Measurements from ENCODE around the gene LRRC45. TPM values are rescaled to one million over a fixed set of nuclear protein-coding genes. Genes with fewer than 3 reads are reported as not detected.

LRRC45 gene
- polyA plus RNA-seq, 1 donor (not counting 4 experiments of a cell fraction or from before 2014, with no cell fraction given): 2.5 TPM

DNA sequence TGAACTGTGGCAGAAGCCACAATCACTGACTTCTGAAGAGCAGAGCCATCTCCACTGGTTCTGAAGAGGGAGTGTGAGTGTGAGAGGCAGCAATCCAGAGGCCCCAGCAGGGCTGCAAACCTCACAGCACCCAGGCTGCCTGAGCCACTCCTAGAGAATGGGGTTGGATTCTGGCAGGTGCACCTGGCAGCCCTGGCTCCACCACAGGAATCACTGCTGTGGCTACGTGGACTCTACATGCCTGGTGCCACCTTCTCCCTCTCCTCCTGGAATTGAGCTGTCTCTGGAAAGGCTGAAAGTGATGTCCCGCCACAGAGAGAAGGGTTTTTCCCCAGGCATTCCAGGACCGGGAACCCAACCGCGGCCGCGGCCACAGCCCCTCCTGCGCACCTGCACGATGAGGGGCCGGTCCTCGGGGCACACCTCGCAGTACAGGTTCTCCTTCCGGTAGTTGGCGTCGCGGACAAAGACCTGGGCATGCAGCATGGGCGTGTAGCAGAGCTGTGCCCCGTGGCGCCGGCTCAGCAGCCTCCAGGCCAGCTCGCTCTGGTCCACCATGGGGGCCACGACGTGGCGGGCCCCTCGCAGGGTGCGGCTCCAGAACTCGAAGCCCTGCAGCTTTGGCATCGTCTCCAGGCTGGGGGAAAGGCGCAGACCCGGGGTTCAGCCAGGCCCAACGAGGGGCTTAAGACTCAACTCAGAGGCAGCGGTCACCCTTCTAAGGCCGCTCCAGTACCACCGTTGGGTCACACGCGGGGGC, 41.5 kb downstream of the LRRC45 start:
- Histone ChIP-seq H3K27me3 (ENCODE audit: control insufficient read depth, extremely low read depth, insufficient read depth, low read length) (no peaks in the 10 kb centered on the region), H3K79me2 (ENCODE audit: control insufficient read depth, insufficient read depth, low read length) (peaks cover 20% of the 10 kb centered on the region), H3K9me3 (ENCODE audit: control insufficient read depth, low read depth, low read length) (no peaks in the 10 kb centered on the region), H3K4me3 (ENCODE audit: control insufficient read depth in 2 of 3, extremely low read depth in 1 of 3, insufficient read depth in 2 of 3, low read depth in 1 of 3, low read length in 3 of 3) (peak overlapping the region; percentile 78 to 84 (median 84)), H3K9me1 (ENCODE audit: control insufficient read depth, extremely low read depth, insufficient read depth, low read length) (no peaks in the 10 kb centered on the region), H3K36me3 (ENCODE audit: control insufficient read depth in 2 of 2, extremely low read depth in 1 of 2, insufficient read depth in 2 of 2, low read length in 2 of 2) (peaks cover 18 to 20% of the 10 kb centered on the region in 2 experiments), H2AFZ (ENCODE audit: control insufficient read depth, low read length) (no peak overlapping the region), H3K27ac (ENCODE audit: control insufficient read depth, insufficient read depth, low read length) (peak overlapping the region; percentile 52), H3K4me1 (ENCODE audit: control insufficient read depth, extremely low read depth, insufficient read depth, low read length) (peaks cover 13% of the 10 kb centered on the region), H3K9ac (ENCODE audit: control insufficient read depth, extremely low read depth, insufficient read depth, low read length) (peak overlapping the region; percentile 83), H3K4me2 (ENCODE audit: control insufficient read depth, extremely low read depth, insufficient read depth, low read depth, low read length) (peak overlapping the region; percentile 93), H4K20me1 (ENCODE audit: control insufficient read depth, extremely low read depth, insufficient read depth, low read length) (peaks cover 9% of the 10 kb centered on the region)
- dilution Hi-C loops (cut with MboI; ENCODE audit: extremely low pct_ligation_motif_present, low sequenced_read_pairs): no loop called here
- no peak for DNase-seq (ENCODE audit: low read depth, low spot score)
- FAIRE-seq: no peak
- TF ChIP-seq CTCF (optimal IDR thresholded peaks at IDR 0.05 in 1 of 3, IDR thresholded peaks at IDR 0.05 in 1 of 3, conservative IDR thresholded peaks at IDR 0.05 in 1 of 3; ENCODE audit: extremely low read depth in 1 of 3, insufficient read depth in 2 of 3, low read length in 3 of 3): peak in 1 of 3 experiments; percentile 4
- TF ChIP-seq EZH2 (IDR thresholded peaks at IDR 0.05; ENCODE audit: low read length): no peak

DNA sequence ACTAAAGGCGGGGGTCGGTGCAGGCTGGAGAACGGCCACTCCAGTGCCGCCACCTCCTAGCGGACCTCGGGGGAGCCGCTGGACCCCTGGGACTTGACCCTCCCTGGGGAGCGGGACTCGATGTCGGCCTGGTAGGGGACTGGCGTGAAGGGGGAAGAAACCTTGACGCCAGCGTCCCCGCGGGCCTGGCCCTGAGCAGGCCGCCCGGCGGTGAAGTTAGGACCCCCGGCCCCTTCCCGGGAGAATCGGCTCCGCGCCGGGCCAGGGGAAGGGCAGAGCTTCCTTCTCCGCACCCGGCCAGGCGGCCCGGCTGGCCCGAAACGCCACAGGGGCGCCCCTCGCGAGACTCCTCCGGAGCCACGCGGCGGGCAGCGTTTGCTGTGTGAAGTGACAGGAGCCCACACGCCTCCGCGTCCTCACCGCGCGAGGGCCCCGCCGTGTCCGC, 42.1 kb downstream of the LRRC45 start:
- dilution Hi-C loops (cut with MboI; ENCODE audit: extremely low pct_ligation_motif_present, low sequenced_read_pairs): no loop called here
- H3K4me3 ChIP-seq (ENCODE audit: control insufficient read depth in 2 of 3, extremely low read depth in 1 of 3, insufficient read depth in 2 of 3, low read depth in 1 of 3, low read length in 3 of 3): peak overlapping the region; percentile 78 to 84 (median 84)
- no peaks in the 10 kb centered on the region for H3K27me3 ChIP-seq (ENCODE audit: control insufficient read depth, extremely low read depth, insufficient read depth, low read length)
- peaks cover 9% of the 10 kb centered on the region for H4K20me1 ChIP-seq (ENCODE audit: control insufficient read depth, extremely low read depth, insufficient read depth, low read length)
- TF ChIP-seq EZH2 (IDR thresholded peaks at IDR 0.05; ENCODE audit: low read length) (no peak), CTCF (optimal IDR thresholded peaks at IDR 0.05 in 1 of 3, IDR thresholded peaks at IDR 0.05 in 1 of 3, conservative IDR thresholded peaks at IDR 0.05 in 1 of 3; ENCODE audit: extremely low read depth in 1 of 3, insufficient read depth in 2 of 3, low read length in 3 of 3) (no peak)
- H2AFZ ChIP-seq (ENCODE audit: control insufficient read depth, low read length): peak overlapping the region; percentile 5
- H3K4me1 ChIP-seq (ENCODE audit: control insufficient read depth, extremely low read depth, insufficient read depth, low read length): peaks cover 13% of the 10 kb centered on the region
- H3K4me2 ChIP-seq (ENCODE audit: control insufficient read depth, extremely low read depth, insufficient read depth, low read depth, low read length): peak overlapping the region; percentile 93
- FAIRE-seq (no peak), DNase-seq (ENCODE audit: low read depth, low spot score) (no peak)
- H3K9me1 ChIP-seq (ENCODE audit: control insufficient read depth, extremely low read depth, insufficient read depth, low read length): no peaks in the 10 kb centered on the region
- H3K79me2 ChIP-seq (ENCODE audit: control insufficient read depth, insufficient read depth, low read length): peaks cover 20% of the 10 kb centered on the region
- H3K36me3 ChIP-seq (ENCODE audit: control insufficient read depth in 2 of 2, extremely low read depth in 1 of 2, insufficient read depth in 2 of 2, low read length in 2 of 2): peaks cover 16 to 17% of the 10 kb centered on the region in 2 experiments
- H3K9me3 ChIP-seq (ENCODE audit: control insufficient read depth, low read depth, low read length): no peaks in the 10 kb centered on the region
- peak overlapping the region; percentile 52 for H3K27ac ChIP-seq (ENCODE audit: control insufficient read depth, insufficient read depth, low read length)
- H3K9ac ChIP-seq (ENCODE audit: control insufficient read depth, extremely low read depth, insufficient read depth, low read length): peak overlapping the region; percentile 83
